Measurements from ENCODE around the gene MLH3. TPM values are rescaled to one million over a fixed set of nuclear protein-coding genes. Genes with fewer than 3 reads are reported as not detected.

Gene MLH3
- total and polyA plus RNA-seq, 2 experiments from 2014 or later, result 10.7 to 14.7 TPM

- TF ChIP-seq ZNF462 (CRISPR knock-in tag; IDR thresholded peaks at IDR 0.05), result no peak
- no peak for TF ChIP-seq ZNF331 (CRISPR knock-in tag; IDR thresholded peaks at IDR 0.05; ENCODE audit: low read depth)
These were observed 18.3 kb downstream of the MLH3 start (continued) for GRCh38 chr14:75032939-75033338.

GRCh38 chr14:75030147-75030546 lies 21.1 kb downstream of the MLH3 start:
- Mint-ChIP-seq H3K27ac (no peak overlapping the region), H3K36me3 (ENCODE audit: low read depth) (peaks cover 5% of the 10 kb centered on the region; the same call in 2 of the 3 replicates), H3K4me1 (no peaks in the 10 kb centered on the region), H3K9me3 (no peaks in the 10 kb centered on the region), H3K27me3 (ENCODE audit: insufficient read depth, low read depth, poor library complexity) (no peaks in the 10 kb centered on the region), H3K4me3 (no peak overlapping the region)
- H3K36me3 ChIP-seq (ENCODE audit: insufficient read depth), result peaks cover 6% of the 10 kb centered on the region; the same call in 1 of the 2 replicates
- no peak overlapping the region for H2AFZ ChIP-seq
- DNase-seq (ENCODE audit: low spot score) (no peak), ATAC-seq (no peak)
- no peak overlapping the region for H3K27ac ChIP-seq (ENCODE audit: low read depth)
- no peaks in the 10 kb centered on the region for H3K27me3 ChIP-seq (ENCODE audit: insufficient read depth)
- H4K20me1 ChIP-seq (replicated peaks; ENCODE audit: insufficient read depth), result no peaks in the 10 kb centered on the region; the same call in 1 of the 2 replicates
- no peaks in the 10 kb centered on the region for H3K79me2 ChIP-seq (replicated peaks; ENCODE audit: insufficient read depth)
- no peaks in the 10 kb centered on the region for H3F3A ChIP-seq (replicated peaks; ENCODE audit: low read depth)
- no peak overlapping the region for H3K4me3 ChIP-seq
- no peaks in the 10 kb centered on the region for H3K4me1 ChIP-seq (ENCODE audit: insufficient read depth)
- no peaks in the 10 kb centered on the region for H3K9me2 ChIP-seq (ENCODE audit: insufficient read depth)
- H3K4me2 ChIP-seq, result no peak overlapping the region
- TF ChIP-seq ZNF331 (CRISPR knock-in tag; IDR thresholded peaks at IDR 0.05; ENCODE audit: low read depth) (no peak), ETS1 (IDR thresholded peaks at IDR 0.05) (no peak), ZNF462 (CRISPR knock-in tag; IDR thresholded peaks at IDR 0.05) (no peak), REST (IDR thresholded peaks at IDR 0.05; ENCODE audit: unreplicated experiment) (no peak)
